Prostate gland (tissue), 2 donors: ENCODE measurements around the gene FBXL16.

Experiments
- CTCF ChIP-seq, 4 experiments: fragments of 200-600 bp in 2 of 4; fragments of 450-650 bp in 2 of 4; sonication (generic) in 2 of 4; IDR thresholded peaks; 1 replicate in 3 of 4; 2 replicates in 1 of 4; pipeline ENCODE4 v1.5.1; 2016 to 2019; ENCODE audit warnings: antibody characterized with exemption in 4 of 4, mild to moderate bottlenecking in 2 of 4, moderate library complexity in 2 of 4
- POLR2A ChIP-seq: fragments of 450-650 bp; IDR thresholded peaks from one replicate; pipeline ENCODE4 v1.6.1; 2016; ENCODE audit warnings: antibody characterized with exemption, mild to moderate bottlenecking
- POLR2AphosphoS5 ChIP-seq: sonication (generic); formaldehyde crosslinking; IDR thresholded peaks from one replicate; pipeline ENCODE4 v1.6.1; 2017; ENCODE audit warnings: antibody characterized with exemption

GRCh38 chr16:680967-681745 is 24.4 kb downstream of the FBXL16 start:
- TF ChIP-seq CTCF (IDR thresholded peaks at IDR 0.05) (no peak), POLR2A (no peak), POLR2AphosphoS5 (no peak)
